Measurements from ENCODE around the gene APOC3.

GRCh38 chr11:116853461-116854073 lies 23.9 kb downstream of the APOC3 start:
- TF ChIP-seq CTCF (IDR thresholded peaks at IDR 0.05; ENCODE audit: insufficient read depth, low read length) (no peak), REST (IDR thresholded peaks at IDR 0.05; ENCODE audit: insufficient replicate concordance, low read depth) (no peak), GABPA (IDR thresholded peaks at IDR 0.05; ENCODE audit: low read depth) (no peak), POLR2AphosphoS5 (IDR thresholded peaks at IDR 0.05; ENCODE audit: low read depth) (peak; percentile 34; the same call in 1 of the 2 replicates)
